ENCODE results near the gene LRP1.
A peak's percentile ranks its signal among the peaks of the same experiment; 100 is the strongest.

The LRP1 gene

GRCh38 chr12:57216014-57216911 lies 88.0 kb downstream of the LRP1 start, which contains the start of gene NXPH4:
Gene NXPH4 (plus strand): TSS chr12:57216794. CDS start chr12:57216970, 176 bp downstream.
- DNase-seq (ENCODE audit: insufficient read length, low spot score) (no peak), FAIRE-seq (no peak)
- TF ChIP-seq, protein P1, sequence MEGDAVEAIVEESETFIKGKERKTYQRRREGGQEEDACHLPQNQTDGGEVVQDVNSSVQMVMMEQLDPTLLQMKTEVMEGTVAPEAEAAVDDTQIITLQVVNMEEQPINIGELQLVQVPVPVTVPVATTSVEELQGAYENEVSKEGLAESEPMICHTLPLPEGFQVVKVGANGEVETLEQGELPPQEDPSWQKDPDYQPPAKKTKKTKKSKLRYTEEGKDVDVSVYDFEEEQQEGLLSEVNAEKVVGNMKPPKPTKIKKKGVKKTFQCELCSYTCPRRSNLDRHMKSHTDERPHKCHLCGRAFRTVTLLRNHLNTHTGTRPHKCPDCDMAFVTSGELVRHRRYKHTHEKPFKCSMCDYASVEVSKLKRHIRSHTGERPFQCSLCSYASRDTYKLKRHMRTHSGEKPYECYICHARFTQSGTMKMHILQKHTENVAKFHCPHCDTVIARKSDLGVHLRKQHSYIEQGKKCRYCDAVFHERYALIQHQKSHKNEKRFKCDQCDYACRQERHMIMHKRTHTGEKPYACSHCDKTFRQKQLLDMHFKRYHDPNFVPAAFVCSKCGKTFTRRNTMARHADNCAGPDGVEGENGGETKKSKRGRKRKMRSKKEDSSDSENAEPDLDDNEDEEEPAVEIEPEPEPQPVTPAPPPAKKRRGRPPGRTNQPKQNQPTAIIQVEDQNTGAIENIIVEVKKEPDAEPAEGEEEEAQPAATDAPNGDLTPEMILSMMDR (IDR thresholded peaks at IDR 0.05; ENCODE audit: insufficient read depth, missing control alignments): peak; percentile 4

DNA sequence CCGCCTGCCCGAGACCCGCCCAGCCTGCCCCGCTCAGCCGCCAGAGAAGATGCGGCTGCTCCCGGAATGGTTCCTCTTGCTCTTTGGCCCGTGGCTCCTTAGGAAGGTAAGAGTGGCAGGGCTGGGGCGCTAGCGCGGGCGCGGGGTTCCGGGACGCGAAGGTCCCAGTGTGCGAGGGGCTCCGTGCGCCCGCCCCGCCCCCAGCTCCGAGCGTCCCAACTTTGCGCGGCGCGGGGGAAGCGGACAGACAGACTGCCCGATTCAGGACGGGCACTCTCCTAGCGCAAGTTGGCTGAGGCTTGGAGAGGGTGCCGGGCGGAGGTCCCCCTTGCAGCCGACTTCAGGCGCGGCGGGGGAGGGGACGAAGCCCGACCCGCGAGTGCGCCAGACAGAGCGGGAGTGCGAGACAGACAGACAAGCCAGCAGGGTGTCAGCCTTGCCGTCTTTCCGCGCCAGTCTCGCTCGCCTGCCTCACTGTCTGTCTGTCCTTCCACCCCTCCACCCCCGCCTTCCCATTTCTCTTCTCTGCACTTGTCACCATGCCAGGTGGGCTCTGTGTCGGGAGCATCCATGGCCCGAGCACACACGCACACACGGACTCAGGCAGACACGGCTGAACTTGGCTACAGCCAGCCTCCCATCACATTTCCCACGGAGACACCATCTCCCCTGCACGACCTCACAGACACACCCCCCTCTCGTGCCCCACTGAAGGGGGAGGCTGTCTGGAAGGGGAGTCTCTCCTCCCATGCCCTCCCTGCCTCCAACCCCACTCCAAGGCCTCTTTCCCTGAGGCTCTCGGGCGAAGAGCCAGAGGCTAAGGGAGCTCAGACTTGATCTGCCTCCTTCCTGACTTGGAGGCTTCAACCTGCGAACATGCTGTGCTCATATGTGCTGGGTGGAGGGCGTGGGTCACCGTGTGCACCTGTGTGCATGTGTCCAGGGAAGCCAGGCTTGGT lies 88.9 kb downstream of the LRP1 start:
- DNase-seq (ENCODE audit: insufficient read length, low spot score): no peak
- FAIRE-seq: no peak

GRCh38 chr12:57218030-57218853 lies 90.0 kb downstream of the LRP1 start:
- no peak for FAIRE-seq
- no peak for DNase-seq (ENCODE audit: insufficient read length, low spot score)
- TF ChIP-seq, protein P1 (IDR thresholded peaks at IDR 0.05; ENCODE audit: insufficient read depth, missing control alignments): no peak

More for the DNA sequence above, 88.9 kb downstream of the LRP1 start:
- TF ChIP-seq, protein P1 (IDR thresholded peaks at IDR 0.05; ENCODE audit: insufficient read depth, missing control alignments): no peak

DNA sequence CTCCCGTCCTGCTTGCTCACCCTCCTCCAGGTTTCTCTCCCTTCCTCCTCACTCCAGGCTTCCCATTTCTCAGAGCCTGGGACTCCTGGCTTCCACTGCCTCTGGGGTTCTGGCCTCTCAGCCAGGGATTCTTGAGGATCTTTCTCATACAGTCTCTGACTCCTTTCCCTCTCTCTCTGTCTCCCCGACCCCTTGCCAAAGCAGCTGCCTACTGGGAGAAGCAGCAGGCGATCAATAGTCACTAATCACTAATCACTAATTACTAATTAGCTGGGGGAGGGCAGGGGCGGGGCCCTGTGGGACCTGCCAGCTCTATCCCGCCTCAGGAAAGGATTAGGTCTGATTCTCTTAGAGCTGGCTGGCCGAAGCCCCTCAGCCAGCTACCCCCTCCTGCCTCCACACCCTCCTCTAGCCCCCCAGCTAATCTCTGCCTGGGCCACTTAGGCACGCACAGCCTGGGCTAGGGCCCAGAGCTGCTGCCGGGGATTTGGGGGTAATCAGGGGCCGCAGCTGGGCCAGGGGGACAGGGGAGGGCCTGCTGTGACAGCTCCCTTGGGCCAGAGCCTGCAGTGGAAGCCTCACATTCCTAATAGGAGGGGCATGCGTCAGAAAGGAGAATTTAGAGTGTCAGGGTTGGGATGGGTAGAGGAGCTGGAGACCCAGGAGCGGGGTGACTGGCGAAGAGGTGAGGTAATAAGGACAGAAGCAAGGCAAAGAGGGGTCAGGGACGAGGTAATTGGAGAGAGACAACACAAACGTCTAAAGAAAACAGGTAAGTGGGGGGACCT lies 91.1 kb downstream of the LRP1 start:
- FAIRE-seq (no peak), DNase-seq (ENCODE audit: insufficient read length, low spot score) (no peak)
- TF ChIP-seq, protein P1 (IDR thresholded peaks at IDR 0.05; ENCODE audit: insufficient read depth, missing control alignments): no peak

DNA sequence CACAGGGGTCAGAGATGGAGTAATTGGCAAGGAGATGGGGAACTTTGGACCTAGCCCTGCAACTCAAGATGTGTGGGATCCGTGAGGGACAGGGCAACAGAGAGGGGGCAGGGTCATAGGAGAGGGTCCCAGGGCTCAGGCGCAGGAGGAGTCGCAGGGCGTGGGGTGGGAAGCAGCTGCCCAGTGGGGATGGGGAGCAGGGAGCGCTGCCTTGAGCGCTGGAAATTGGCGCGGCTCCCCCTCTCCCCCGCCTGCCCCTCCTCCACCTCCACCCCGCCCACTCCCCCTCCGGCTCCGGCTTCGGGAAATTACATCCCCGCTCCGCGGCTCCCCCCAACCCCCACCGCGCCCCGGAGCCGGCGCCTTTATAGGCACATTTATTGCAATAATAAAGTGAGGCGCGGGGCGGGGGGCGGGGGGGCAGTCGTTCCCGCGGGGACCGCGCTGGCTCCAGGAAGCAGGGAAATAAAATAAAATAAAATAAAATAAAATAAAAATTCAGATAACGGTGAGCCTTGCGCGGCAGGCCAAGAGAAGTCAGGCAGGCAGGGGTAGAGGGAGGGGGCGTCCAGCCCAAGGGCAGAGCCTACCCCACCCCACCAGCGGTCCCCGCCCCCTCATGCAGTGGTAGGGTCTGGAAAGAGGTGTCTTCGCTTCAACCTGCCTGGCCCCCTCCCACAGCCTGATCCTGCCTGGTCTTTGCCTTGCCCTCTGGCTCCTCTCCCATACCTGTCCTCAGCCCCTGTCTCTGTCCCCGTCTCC lies 91.9 kb downstream of the LRP1 start:
- TF ChIP-seq, protein P1 (IDR thresholded peaks at IDR 0.05; ENCODE audit: insufficient read depth, missing control alignments): no peak
- DNase-seq (ENCODE audit: insufficient read length, low spot score): no peak
- FAIRE-seq: no peak

Measured in D721Med (cell line).